Measurements from ENCODE around the gene ABCA5. TPM values are rescaled to one million over a fixed set of nuclear protein-coding genes. Genes with fewer than 3 reads are reported as not detected.

The ABCA5 gene
- total RNA-seq, 1 experiment from 2014 or later = 9.6 TPM

- H3K27me3 Mint-ChIP-seq (ENCODE audit: insufficient read depth, unreplicated experiment) = no peaks in the 10 kb centered on the region
- ChIA-PET POLR2A (interaction anchor here (0.8 kb wide), 1 partner anchor 14 kb away, joined by 3 read pairs; no protein-coding TSS in a partner anchor), CTCF (interaction anchor here (0.6 to 6.7 kb wide), 6 partner anchors 283 to 1194 kb away, joined by 3 to 52 read pairs (median 4); no protein-coding TSS in a partner anchor)
- no peaks in the 10 kb centered on the region for H3K36me3 Mint-ChIP-seq (ENCODE audit: insufficient read depth, unreplicated experiment)
- peaks cover 5% of the 10 kb centered on the region for H3K4me1 Mint-ChIP-seq (ENCODE audit: insufficient read depth, unreplicated experiment)
- no peak for DNase-seq (ENCODE audit: unreplicated experiment)
- H3K4me3 Mint-ChIP-seq (ENCODE audit: unreplicated experiment) = no peak overlapping the region
- TF ChIP-seq, protein P1, sequence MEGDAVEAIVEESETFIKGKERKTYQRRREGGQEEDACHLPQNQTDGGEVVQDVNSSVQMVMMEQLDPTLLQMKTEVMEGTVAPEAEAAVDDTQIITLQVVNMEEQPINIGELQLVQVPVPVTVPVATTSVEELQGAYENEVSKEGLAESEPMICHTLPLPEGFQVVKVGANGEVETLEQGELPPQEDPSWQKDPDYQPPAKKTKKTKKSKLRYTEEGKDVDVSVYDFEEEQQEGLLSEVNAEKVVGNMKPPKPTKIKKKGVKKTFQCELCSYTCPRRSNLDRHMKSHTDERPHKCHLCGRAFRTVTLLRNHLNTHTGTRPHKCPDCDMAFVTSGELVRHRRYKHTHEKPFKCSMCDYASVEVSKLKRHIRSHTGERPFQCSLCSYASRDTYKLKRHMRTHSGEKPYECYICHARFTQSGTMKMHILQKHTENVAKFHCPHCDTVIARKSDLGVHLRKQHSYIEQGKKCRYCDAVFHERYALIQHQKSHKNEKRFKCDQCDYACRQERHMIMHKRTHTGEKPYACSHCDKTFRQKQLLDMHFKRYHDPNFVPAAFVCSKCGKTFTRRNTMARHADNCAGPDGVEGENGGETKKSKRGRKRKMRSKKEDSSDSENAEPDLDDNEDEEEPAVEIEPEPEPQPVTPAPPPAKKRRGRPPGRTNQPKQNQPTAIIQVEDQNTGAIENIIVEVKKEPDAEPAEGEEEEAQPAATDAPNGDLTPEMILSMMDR (IDR thresholded peaks at IDR 0.05; ENCODE audit: unreplicated experiment) = no peak
- BruUV-seq (replicated peaks) = no TSS peak
- H3K9me3 Mint-ChIP-seq (ENCODE audit: unreplicated experiment) = no peaks in the 10 kb centered on the region
- intact Hi-C loops (cut with micrococcal nuclease) = loop anchor here (5.0 kb wide), 1 partner anchor 448 kb away; no protein-coding TSS in a partner anchor
- no peak overlapping the region for H3K27ac Mint-ChIP-seq (ENCODE audit: low read depth, unreplicated experiment)
Measured at GRCh38 chr17:69239611-69240600, 87.0 kb downstream of the ABCA5 start.

- H3K4me3 Mint-ChIP-seq (ENCODE audit: unreplicated experiment) = no peak overlapping the region
- CTCF ChIA-PET = interaction anchor here (0.8 to 6.7 kb wide), 3 partner anchors 459 to 768 kb away, joined by 4 to 52 read pairs (median 4); no protein-coding TSS in a partner anchor
- peaks cover 5% of the 10 kb centered on the region for H3K4me1 Mint-ChIP-seq (ENCODE audit: insufficient read depth, unreplicated experiment)
Measured at GRCh38 chr17:69236946-69237345, 90.0 kb downstream of the ABCA5 start.

GRCh38 chr17:69236464-69236863 is 90.5 kb downstream of the ABCA5 start:
- H3K27ac Mint-ChIP-seq (ENCODE audit: low read depth, unreplicated experiment) = no peak overlapping the region
- POLR2A ChIA-PET = no interaction called here
- BruUV-seq (replicated peaks) = no TSS peak
- intact Hi-C loops (cut with micrococcal nuclease) = loop anchor here (5.0 kb wide), 1 partner anchor 444 kb away; no protein-coding TSS in a partner anchor
- H3K4me3 Mint-ChIP-seq (ENCODE audit: unreplicated experiment) = no peak overlapping the region
- DNase-seq (ENCODE audit: unreplicated experiment) = no peak
- H3K36me3 Mint-ChIP-seq (ENCODE audit: insufficient read depth, unreplicated experiment) = no peaks in the 10 kb centered on the region
- CTCF ChIA-PET = interaction anchor here (0.8 to 6.7 kb wide), 10 partner anchors 24 to 464 kb away, joined by 3 to 52 read pairs (median 5); no protein-coding TSS in a partner anchor
- TF ChIP-seq, protein P1 (IDR thresholded peaks at IDR 0.05; ENCODE audit: unreplicated experiment) = no peak
- no peaks in the 10 kb centered on the region for H3K9me3 Mint-ChIP-seq (ENCODE audit: unreplicated experiment)
- peaks cover 5% of the 10 kb centered on the region for H3K4me1 Mint-ChIP-seq (ENCODE audit: insufficient read depth, unreplicated experiment)
- no peaks in the 10 kb centered on the region for H3K27me3 Mint-ChIP-seq (ENCODE audit: insufficient read depth, unreplicated experiment)

More at GRCh38 chr17:69236946-69237345, 90.0 kb downstream of the ABCA5 start:
- DNase-seq (ENCODE audit: unreplicated experiment) = no peak
- Mint-ChIP-seq H3K9me3 (ENCODE audit: unreplicated experiment) (no peaks in the 10 kb centered on the region), H3K27ac (ENCODE audit: low read depth, unreplicated experiment) (no peak overlapping the region), H3K36me3 (ENCODE audit: insufficient read depth, unreplicated experiment) (no peaks in the 10 kb centered on the region), H3K27me3 (ENCODE audit: insufficient read depth, unreplicated experiment) (no peaks in the 10 kb centered on the region)
- intact Hi-C loops (cut with micrococcal nuclease) = loop anchor here (5.0 kb wide), 1 partner anchor 445 kb away; no protein-coding TSS in a partner anchor
- no TSS peak for BruUV-seq (replicated peaks)
- TF ChIP-seq, protein P1 (IDR thresholded peaks at IDR 0.05; ENCODE audit: unreplicated experiment) = no peak
- POLR2A ChIA-PET = no interaction called here
